MCF 10A (cell line): ENCODE data around the gene MED12. TPM values are rescaled to one million over a fixed set of nuclear protein-coding genes. Genes with fewer than 3 reads are reported as not detected.

ENCODE experiments used
- BruUV-seq: library from RNA; stranded (reverse); fragments of 400-500 nt; replicated peaks from 2 replicates; lab custom pipeline; 2021; lab: Mats Ljungman, UMichigan
- CTCF ChIA-PET: fragments of 300-600 bp; sonication (Branson Sonifier 250); formaldehyde crosslinking; extraction: SDS; loops from one replicate; lab custom pipeline; 2021; ENCODE audit warnings: antibody characterized with exemption, inconsistent platforms; lab: Yijun Ruan, JAX
- POLR2A ChIA-PET: fragments of 300-600, 350-650 bp; sonication (Branson Sonifier 250); formaldehyde crosslinking; extraction: SDS; loops from one replicate; lab custom pipeline; 2020; ENCODE audit warnings: antibody characterized with exemption, inconsistent platforms; lab: Yijun Ruan, JAX
- DNase-seq: peaks from one replicate; pipeline ENCODE4 v3.0.0-alpha.2; 2018; ENCODE audit not compliant: unreplicated experiment
- H3K27ac Mint-ChIP-seq: one replicate; pipeline ENCODE4 v1.8.0; 2022; ENCODE audit warnings: mild to moderate bottlenecking, low read depth, mixed read lengths; ENCODE audit not compliant: unreplicated experiment
- H3K27me3 Mint-ChIP-seq: one replicate; pipeline ENCODE4 v1.8.0; 2022; ENCODE audit warnings: mixed read lengths; ENCODE audit not compliant: insufficient read depth, unreplicated experiment
- H3K36me3 Mint-ChIP-seq: one replicate; pipeline ENCODE4 v1.8.0; 2022; ENCODE audit warnings: mild to moderate bottlenecking, moderate library complexity, mixed read lengths; ENCODE audit not compliant: insufficient read depth, unreplicated experiment
- H3K4me1 Mint-ChIP-seq: one replicate; pipeline ENCODE4 v1.8.0; 2022; ENCODE audit warnings: mixed read lengths; ENCODE audit not compliant: insufficient read depth, unreplicated experiment
- H3K4me3 Mint-ChIP-seq: one replicate; pipeline ENCODE4 v1.8.0; 2022; ENCODE audit warnings: mild to moderate bottlenecking, moderate library complexity, mixed read lengths; ENCODE audit not compliant: unreplicated experiment
- H3K9me3 Mint-ChIP-seq: one replicate; pipeline ENCODE4 v1.8.0; 2022; ENCODE audit warnings: mixed read lengths; ENCODE audit not compliant: unreplicated experiment
- intact Hi-C: fragments of 100-400 bp; cut with micrococcal nuclease; formaldehyde crosslinking; loops from 2 replicates; pipeline ENCODE4 v1.14.1; 2022
- total RNA-seq: library from RNA; stranded (reverse); gene quantifications from 2 replicates; pipeline ENCODE4 v1.2.3, GENCODE V29; 2022
- TF ChIP-seq, protein P1 (sequence below): fragments of 200-600 bp; IDR thresholded peaks from one replicate; pipeline ENCODE4 v1.8.0; 2022; ENCODE audit warnings: antibody characterized with exemption, mild to moderate bottlenecking; ENCODE audit not compliant: unreplicated experiment

MED12 gene
- total RNA-seq, 1 experiment from 2014 or later = 36.6 TPM

- POLR2A ChIA-PET = no interaction called here
- CTCF ChIA-PET = no interaction called here
- BruUV-seq = no TSS peak
- Mint-ChIP-seq H3K4me3 (no peak overlapping the region), H3K27me3 (no peaks in the 10 kb centered on the region), H3K36me3 (no peaks in the 10 kb centered on the region), H3K4me1 (no peaks in the 10 kb centered on the region), H3K27ac (no peak overlapping the region), H3K9me3 (no peaks in the 10 kb centered on the region)
- intact Hi-C loops = loop anchor here (5.0 kb wide), 1 partner anchor 98 kb away; the partner anchor contains the start of gene NONO
- TF ChIP-seq, protein P1, sequence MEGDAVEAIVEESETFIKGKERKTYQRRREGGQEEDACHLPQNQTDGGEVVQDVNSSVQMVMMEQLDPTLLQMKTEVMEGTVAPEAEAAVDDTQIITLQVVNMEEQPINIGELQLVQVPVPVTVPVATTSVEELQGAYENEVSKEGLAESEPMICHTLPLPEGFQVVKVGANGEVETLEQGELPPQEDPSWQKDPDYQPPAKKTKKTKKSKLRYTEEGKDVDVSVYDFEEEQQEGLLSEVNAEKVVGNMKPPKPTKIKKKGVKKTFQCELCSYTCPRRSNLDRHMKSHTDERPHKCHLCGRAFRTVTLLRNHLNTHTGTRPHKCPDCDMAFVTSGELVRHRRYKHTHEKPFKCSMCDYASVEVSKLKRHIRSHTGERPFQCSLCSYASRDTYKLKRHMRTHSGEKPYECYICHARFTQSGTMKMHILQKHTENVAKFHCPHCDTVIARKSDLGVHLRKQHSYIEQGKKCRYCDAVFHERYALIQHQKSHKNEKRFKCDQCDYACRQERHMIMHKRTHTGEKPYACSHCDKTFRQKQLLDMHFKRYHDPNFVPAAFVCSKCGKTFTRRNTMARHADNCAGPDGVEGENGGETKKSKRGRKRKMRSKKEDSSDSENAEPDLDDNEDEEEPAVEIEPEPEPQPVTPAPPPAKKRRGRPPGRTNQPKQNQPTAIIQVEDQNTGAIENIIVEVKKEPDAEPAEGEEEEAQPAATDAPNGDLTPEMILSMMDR = no peak
- DNase-seq = no peak
Measured at GRCh38 chrX:71184092-71184491, 65.7 kb downstream of the MED12 start.

- no peak for DNase-seq
- Mint-ChIP-seq H3K9me3 (no peaks in the 10 kb centered on the region), H3K27ac (no peak overlapping the region), H3K27me3 (no peaks in the 10 kb centered on the region), H3K4me1 (no peaks in the 10 kb centered on the region), H3K36me3 (no peaks in the 10 kb centered on the region), H3K4me3 (no peak overlapping the region)
- ChIA-PET POLR2A (interaction anchor here (1.1 kb wide), 1 partner anchor 18 kb away, joined by 3 read pairs; no protein-coding TSS in a partner anchor), CTCF (no interaction called here)
- BruUV-seq = no TSS peak
- intact Hi-C loops = loop anchor here (5.0 kb wide), 1 partner anchor 97 kb away; the partner anchor contains the start of gene NONO
- TF ChIP-seq, protein P1 = no peak
Measured at GRCh38 chrX:71184803-71185495, 66.6 kb downstream of the MED12 start.

- ChIA-PET CTCF (interaction anchor here (0.7 to 0.9 kb wide), 2 partner anchors 8 to 421 kb away, joined by 3 read pairs; no protein-coding TSS in a partner anchor), POLR2A (interaction anchor here (0.6 to 1.6 kb wide), 2 partner anchors 9 to 192 kb away, joined by 3 to 5 read pairs; no protein-coding TSS in a partner anchor)
- BruUV-seq = no TSS peak
- H3K36me3 Mint-ChIP-seq = no peaks in the 10 kb centered on the region
- intact Hi-C loops = no loop called here
- peaks cover 32% of the 10 kb centered on the region for H3K27me3 Mint-ChIP-seq
- TF ChIP-seq, protein P1 = no peak
- H3K4me3 Mint-ChIP-seq = no peak overlapping the region
- DNase-seq = no peak
- no peak overlapping the region for H3K27ac Mint-ChIP-seq
- no peaks in the 10 kb centered on the region for H3K4me1 Mint-ChIP-seq
- no peaks in the 10 kb centered on the region for H3K9me3 Mint-ChIP-seq
Measured at GRCh38 chrX:71191248-71191647, 72.9 kb downstream of the MED12 start.

Other genes starting within 250 kb of the MED12 start
- not detected in 2 replicates for gene TEX11, start 209.9 kb upstream of the MED12 start, total RNA-seq
- gene SLC7A3, start 187.5 kb upstream of the MED12 start, total RNA-seq = not detected in 2 replicates
- gene SNX12, start 50.3 kb upstream of the MED12 start, total RNA-seq = 67.0 and 81.3 TPM in 2 replicates
- gene FOXO4, start 22.7 kb upstream of the MED12 start, total RNA-seq = 6.4 and 7.7 TPM in 2 replicates
- gene CXorf65, start 11.9 kb upstream of the MED12 start, total RNA-seq = not detected in 2 replicates
- 1.5 TPM in 1 of 2 replicates, not detected in the other for gene IL2RG, start 7.0 kb upstream of the MED12 start, total RNA-seq
- 0.42 and 0.44 TPM in 2 replicates for gene NLGN3, start 26.2 kb downstream of the MED12 start, total RNA-seq
- gene GJB1, start 104.6 kb downstream of the MED12 start, total RNA-seq = not detected in 2 replicates
- 7.9 and 8.4 TPM in 2 replicates for gene ZMYM3, start 135.5 kb downstream of the MED12 start, total RNA-seq
- gene NONO, start 165.0 kb downstream of the MED12 start, total RNA-seq = 255 and 292 TPM in 2 replicates
- 1.4 and 2.6 TPM in 2 replicates for gene ITGB1BP2, start 183.2 kb downstream of the MED12 start, total RNA-seq
- gene TAF1, start 247.8 kb downstream of the MED12 start, total RNA-seq = 31.9 and 34.9 TPM in 2 replicates